ENCODE results near the gene CBARP. TPM values are rescaled to one million over a fixed set of nuclear protein-coding genes. Genes with fewer than 3 reads are reported as not detected.
A peak's percentile ranks its signal among the peaks of the same experiment; 100 is the strongest.

Gene CBARP
- polyA plus RNA-seq, 1 of the 3 experiments (the other 2 are of a cell fraction), result 5.1 TPM

GRCh38 chr19:1252821-1253513 is 15.2 kb upstream of the CBARP start (continued):
- peak; percentile 18 for TF ChIP-seq CHD2 (IDR thresholded peaks at IDR 0.05; ENCODE audit: low read length, partially characterized antibody)
- TF ChIP-seq TCF12 (IDR thresholded peaks at IDR 0.05), result peak; percentile 59; the same call in 1 of the 2 replicates
- peak; percentile 47 for TF ChIP-seq PBX3 (IDR thresholded peaks at IDR 0.05)
- TF ChIP-seq EP300 (IDR thresholded peaks at IDR 0.05; ENCODE audit: borderline replicate concordance in 1 of 2, low read depth in 1 of 2, low read length in 1 of 2), result peak in 1 of 2 experiments; percentile 7; a peak in 1 of 4 replicates
- TF ChIP-seq IRF3 (IDR thresholded peaks at IDR 0.05; ENCODE audit: low read depth, low read length), result no peak
- TF ChIP-seq RCOR1 (IDR thresholded peaks at IDR 0.05; ENCODE audit: low read length), result no peak
- peak; percentile 49 for TF ChIP-seq ELF1 (IDR thresholded peaks at IDR 0.05)

GRCh38 chr19:1252221-1252820 is 14.5 kb upstream of the CBARP start:
- WGBS (ENCODE audit: low lambda C conversion rate), result 4% methylated on average over 17 of the region's 30 CpGs
- peak; percentile 55 for DNase-seq
- peaks cover 54% of the 10 kb centered on the region for H4K20me1 ChIP-seq (ENCODE audit: insufficient read depth)
- H3K9me2 ChIP-seq, result no peaks in the 10 kb centered on the region
- TF ChIP-seq RXRA (IDR thresholded peaks at IDR 0.05; ENCODE audit: borderline replicate concordance, low read depth) (peak; percentile 24; the same call in 1 of the 2 replicates), CHD2 (IDR thresholded peaks at IDR 0.05; ENCODE audit: low read length, partially characterized antibody) (no peak), MAX (IDR thresholded peaks at IDR 0.05; ENCODE audit: low read depth) (peak; percentile 8; the same call in 1 of the 2 replicates), EP300 (IDR thresholded peaks at IDR 0.05; ENCODE audit: borderline replicate concordance in 1 of 2, low read depth in 1 of 2, low read length in 1 of 2) (peak in 1 of 2 experiments; percentile 33; a peak in 1 of 4 replicates), YY1 (IDR thresholded peaks at IDR 0.05; ENCODE audit: low read depth) (no peak; the same call in 1 of the 2 replicates), NRF1 (IDR thresholded peaks at IDR 0.05; ENCODE audit: low read depth, low read length) (no peak), TEAD4 (IDR thresholded peaks at IDR 0.05; ENCODE audit: borderline replicate concordance, insufficient read depth) (peak; percentile 31; the same call in 1 of the 2 replicates), FOXM1 (IDR thresholded peaks at IDR 0.05; ENCODE audit: low read depth) (0 out of 2 replicates have a peak, but pooled peaks have one; percentile 17), REST (IDR thresholded peaks at IDR 0.05; ENCODE audit: low read depth, low read length) (peak; percentile 30; the same call in 1 of the 2 replicates), MXI1 (IDR thresholded peaks at IDR 0.05; ENCODE audit: low read depth, low read length) (no peak), FOSL2 (IDR thresholded peaks at IDR 0.05; ENCODE audit: borderline replicate concordance, low read depth) (peak; percentile 51; the same call in 1 of the 2 replicates), ELF1 (IDR thresholded peaks at IDR 0.05) (no peak), RAD21 (IDR thresholded peaks at IDR 0.05; ENCODE audit: low read length) (no peak), JUND (IDR thresholded peaks at IDR 0.05) (peak; percentile 52), RCOR1 (IDR thresholded peaks at IDR 0.05; ENCODE audit: low read length) (no peak), TCF12 (IDR thresholded peaks at IDR 0.05) (no peak; the same call in 1 of the 2 replicates), GATA2 (CRISPR knock-in tag; IDR thresholded peaks at IDR 0.05) (no peak), USF2 (IDR thresholded peaks at IDR 0.05; ENCODE audit: borderline replicate concordance, low read depth, low read length) (no peak)
- peak overlapping the region; percentile 98 for H3K9ac ChIP-seq
- POLR2A ChIA-PET, result interaction anchor here (0.9 to 1.9 kb wide), 8 partner anchors 8 to 21 kb away, joined by 3 to 32 read pairs (median 4); partner anchors contain the start of genes ATP5F1D and CIRBP
- no peaks in the 10 kb centered on the region for H3K27me3 ChIP-seq (ENCODE audit: insufficient read depth)
- H3K36me3 ChIP-seq (replicated peaks in 1 of 2; ENCODE audit: control insufficient read depth in 1 of 2, insufficient read depth in 2 of 2, low read length in 1 of 2), result peaks cover 37 to 45% of the 10 kb centered on the region in 2 experiments
- peaks cover 21 to 26% of the 10 kb centered on the region in 2 experiments; a peak in 3 of 4 replicates for H3K4me1 ChIP-seq (ENCODE audit: control insufficient read depth in 1 of 2, insufficient read depth in 2 of 2, low read depth in 1 of 2, low read length in 1 of 2)
- no peak overlapping the region for H2AFZ ChIP-seq (ENCODE audit: low read depth)
- CTCF ChIA-PET, result interaction anchor here (0.8 to 18.6 kb wide), 6 partner anchors 10 to 139 kb away, joined by 3 to 594 read pairs (median 4); partner anchors contain the start of genes ATP5F1D and CIRBP
- peak overlapping the region; percentile 79 to 86 for H3K4me3 ChIP-seq (ENCODE audit: low read depth in 2 of 2, low read length in 1 of 2)
- peak overlapping the region; percentile 99 for H3K4me2 ChIP-seq
- H3K9me3 ChIP-seq, result no peaks in the 10 kb centered on the region
- H3K27ac ChIP-seq (ENCODE audit: low read depth in 2 of 2, low read length in 1 of 2), result peak overlapping the region; percentile 95 to 99
- H3K79me2 ChIP-seq (ENCODE audit: insufficient read depth), result peaks cover 77% of the 10 kb centered on the region
- H3F3A ChIP-seq (replicated peaks; ENCODE audit: insufficient read depth), result peaks cover 51% of the 10 kb centered on the region

Measured in SK-N-SH (cell line).